ENCODE data around the gene CEBPA. TPM values are rescaled to one million over a fixed set of nuclear protein-coding genes. Genes with fewer than 3 reads are reported as not detected.

Gene CEBPA
- total and polyA plus RNA-seq, 2 experiments from 2014 or later, result 103 to 151 TPM

DNA sequence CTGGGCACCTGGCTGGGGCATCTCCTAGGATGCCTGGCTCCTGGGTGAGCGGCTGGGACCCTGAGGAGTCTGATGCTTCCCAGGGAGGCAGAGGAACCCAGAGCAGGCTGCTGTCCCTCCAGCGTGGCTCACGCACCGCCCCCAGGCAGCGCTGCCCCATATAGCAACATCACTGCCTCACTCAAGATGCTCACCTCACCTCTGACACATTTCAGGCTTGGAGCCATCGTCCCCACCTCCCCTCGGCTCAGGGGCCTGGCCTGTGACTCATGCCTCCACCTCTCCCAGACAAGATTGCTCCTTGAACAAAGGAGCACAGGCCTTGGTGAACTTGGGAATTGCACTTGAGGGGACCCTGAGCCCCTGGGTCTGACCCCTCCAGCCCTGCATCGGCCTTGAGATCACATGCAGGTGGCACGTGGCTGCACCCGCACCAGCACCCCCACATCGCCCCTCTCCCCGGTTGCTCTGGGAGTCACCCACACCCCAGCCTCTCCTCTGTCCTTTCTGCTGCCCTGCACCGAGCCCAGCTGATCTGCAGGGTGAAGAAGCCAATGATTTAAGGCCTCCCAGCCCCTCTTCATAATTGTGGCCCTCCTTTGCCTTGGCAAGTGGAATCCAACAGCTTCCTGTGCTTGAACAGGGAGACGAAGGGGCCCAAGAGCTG lies 11.2 kb downstream of the CEBPA start:
- H4K20me1 ChIP-seq (ENCODE audit: insufficient read depth, poor library complexity, severe bottlenecking), result no peaks in the 10 kb centered on the region
- H3K4me1 ChIP-seq (ENCODE audit: insufficient read depth), result peaks cover 46% of the 10 kb centered on the region
- WGBS (ENCODE audit: low lambda C conversion rate, missing lambda C conversion rate), result 66% methylated on average over 14 of the region's 14 CpGs
- H3K27ac ChIP-seq, result peak overlapping the region; percentile 93
- H3K27me3 ChIP-seq, result no peaks in the 10 kb centered on the region
- H3K79me2 ChIP-seq, result no peaks in the 10 kb centered on the region
- no peaks in the 10 kb centered on the region for H3K36me3 ChIP-seq (replicated peaks; ENCODE audit: insufficient read depth, low read depth)
- TF ChIP-seq, protein P1, sequence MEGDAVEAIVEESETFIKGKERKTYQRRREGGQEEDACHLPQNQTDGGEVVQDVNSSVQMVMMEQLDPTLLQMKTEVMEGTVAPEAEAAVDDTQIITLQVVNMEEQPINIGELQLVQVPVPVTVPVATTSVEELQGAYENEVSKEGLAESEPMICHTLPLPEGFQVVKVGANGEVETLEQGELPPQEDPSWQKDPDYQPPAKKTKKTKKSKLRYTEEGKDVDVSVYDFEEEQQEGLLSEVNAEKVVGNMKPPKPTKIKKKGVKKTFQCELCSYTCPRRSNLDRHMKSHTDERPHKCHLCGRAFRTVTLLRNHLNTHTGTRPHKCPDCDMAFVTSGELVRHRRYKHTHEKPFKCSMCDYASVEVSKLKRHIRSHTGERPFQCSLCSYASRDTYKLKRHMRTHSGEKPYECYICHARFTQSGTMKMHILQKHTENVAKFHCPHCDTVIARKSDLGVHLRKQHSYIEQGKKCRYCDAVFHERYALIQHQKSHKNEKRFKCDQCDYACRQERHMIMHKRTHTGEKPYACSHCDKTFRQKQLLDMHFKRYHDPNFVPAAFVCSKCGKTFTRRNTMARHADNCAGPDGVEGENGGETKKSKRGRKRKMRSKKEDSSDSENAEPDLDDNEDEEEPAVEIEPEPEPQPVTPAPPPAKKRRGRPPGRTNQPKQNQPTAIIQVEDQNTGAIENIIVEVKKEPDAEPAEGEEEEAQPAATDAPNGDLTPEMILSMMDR (IDR thresholded peaks at IDR 0.05; ENCODE audit: poor library complexity), result no peak
- TF ChIP-seq EZH2phosphoT487 (IDR thresholded peaks at IDR 0.05; ENCODE audit: low read depth, severe bottlenecking, unreplicated experiment), result no peak
- TF ChIP-seq EZH2 (IDR thresholded peaks at IDR 0.05; ENCODE audit: borderline replicate concordance), result no peak
- peak overlapping the region; percentile 45 for H3K4me2 ChIP-seq
- no peaks in the 10 kb centered on the region for H3K9me3 ChIP-seq (ENCODE audit: low read depth)
- H3K9me2 ChIP-seq (replicated peaks; ENCODE audit: insufficient read depth), result no peaks in the 10 kb centered on the region
- no peak overlapping the region for H2AFZ ChIP-seq
- peak; percentile 83 for DNase-seq (ENCODE audit: low spot score)
- no peak overlapping the region for H3K4me3 ChIP-seq

DNA sequence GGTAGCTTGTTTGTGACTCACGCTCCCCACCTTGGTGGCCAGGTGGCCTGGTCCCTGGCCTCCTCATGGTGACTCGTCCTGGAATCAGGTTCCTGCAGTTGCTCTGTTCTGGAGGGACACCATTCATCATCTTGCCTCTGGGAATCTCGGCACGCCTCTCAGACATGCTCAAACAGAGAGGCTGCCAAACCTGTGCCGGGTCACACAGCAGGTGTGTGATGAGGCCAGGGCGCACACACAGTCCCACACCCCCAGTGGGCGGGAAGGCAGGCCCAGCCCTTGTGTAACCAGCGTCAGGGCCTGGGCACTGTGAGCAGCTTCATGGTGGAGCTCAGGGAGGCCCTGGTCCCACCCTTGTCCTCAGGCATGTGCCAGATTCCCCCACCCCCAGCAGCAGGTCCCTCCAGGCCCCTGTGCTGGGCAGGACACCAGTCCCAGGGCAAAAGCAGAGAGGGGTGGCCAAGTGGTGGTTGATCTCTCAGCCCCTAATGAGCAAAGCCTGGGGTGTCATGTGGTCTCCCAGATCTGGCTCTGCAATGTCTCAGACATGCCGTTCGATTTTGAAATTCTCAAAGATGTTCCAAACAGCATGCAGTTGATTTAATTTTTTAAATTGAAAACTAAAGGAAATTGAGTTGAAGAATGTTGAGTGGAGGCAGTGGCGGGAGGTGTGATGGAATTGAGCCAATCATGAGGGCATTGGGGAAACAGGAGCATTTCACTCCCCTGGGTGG lies 12.1 kb downstream of the CEBPA start:
- Histone ChIP-seq H3K4me2 (no peak overlapping the region), H3K36me3 (replicated peaks; ENCODE audit: insufficient read depth, low read depth) (no peaks in the 10 kb centered on the region), H4K20me1 (ENCODE audit: insufficient read depth, poor library complexity, severe bottlenecking) (no peaks in the 10 kb centered on the region), H2AFZ (no peak overlapping the region), H3K9me2 (replicated peaks; ENCODE audit: insufficient read depth) (no peaks in the 10 kb centered on the region), H3K4me3 (no peak overlapping the region), H3K79me2 (no peaks in the 10 kb centered on the region), H3K27me3 (no peaks in the 10 kb centered on the region), H3K9me3 (ENCODE audit: low read depth) (no peaks in the 10 kb centered on the region), H3K27ac (peak overlapping the region; percentile 93), H3K4me1 (ENCODE audit: insufficient read depth) (peaks cover 54% of the 10 kb centered on the region)
- no peak for TF ChIP-seq EZH2phosphoT487 (IDR thresholded peaks at IDR 0.05; ENCODE audit: low read depth, severe bottlenecking, unreplicated experiment)
- no peak for TF ChIP-seq EZH2 (IDR thresholded peaks at IDR 0.05; ENCODE audit: borderline replicate concordance)
- TF ChIP-seq, protein P1 (IDR thresholded peaks at IDR 0.05; ENCODE audit: poor library complexity), result no peak
- no peak for DNase-seq (ENCODE audit: low spot score)
- WGBS (ENCODE audit: low lambda C conversion rate, missing lambda C conversion rate), result 90% methylated on average over 11 of the region's 11 CpGs

DNA sequence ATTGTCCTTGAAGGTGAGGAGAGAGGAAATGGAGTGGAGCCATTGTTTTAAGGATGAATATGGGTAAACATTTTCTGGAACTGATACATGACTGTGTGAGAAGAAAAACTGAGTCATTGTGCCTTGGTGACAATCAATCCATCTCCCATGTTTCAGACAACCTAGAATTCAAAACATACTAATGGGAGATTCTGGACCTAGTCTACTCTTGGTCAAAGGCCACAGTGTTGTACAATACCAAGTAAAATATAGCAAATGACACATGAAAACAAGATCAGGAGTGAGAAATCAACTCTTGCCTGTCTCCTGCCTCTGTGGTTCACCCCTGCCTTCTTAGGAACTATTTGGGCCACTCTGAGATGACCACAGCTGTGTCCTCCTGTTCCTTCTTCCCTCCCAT lies 13.1 kb downstream of the CEBPA start:
- H3K4me3 ChIP-seq, result no peak overlapping the region
- no peaks in the 10 kb centered on the region for H3K79me2 ChIP-seq
- no peaks in the 10 kb centered on the region for H3K27me3 ChIP-seq
- H3K9me3 ChIP-seq (ENCODE audit: low read depth), result no peaks in the 10 kb centered on the region
- no peaks in the 10 kb centered on the region for H3K9me2 ChIP-seq (replicated peaks; ENCODE audit: insufficient read depth)
- H3K27ac ChIP-seq, result peak overlapping the region; percentile 93
- H3K36me3 ChIP-seq (replicated peaks; ENCODE audit: insufficient read depth, low read depth), result no peaks in the 10 kb centered on the region
- H2AFZ ChIP-seq, result no peak overlapping the region
- H3K4me2 ChIP-seq, result no peak overlapping the region
- no peaks in the 10 kb centered on the region for H4K20me1 ChIP-seq (ENCODE audit: insufficient read depth, poor library complexity, severe bottlenecking)
- H3K4me1 ChIP-seq (ENCODE audit: insufficient read depth), result peaks cover 55% of the 10 kb centered on the region
- TF ChIP-seq, protein P1 (IDR thresholded peaks at IDR 0.05; ENCODE audit: poor library complexity), result no peak
- TF ChIP-seq EZH2 (IDR thresholded peaks at IDR 0.05; ENCODE audit: borderline replicate concordance) (no peak), EZH2phosphoT487 (IDR thresholded peaks at IDR 0.05; ENCODE audit: low read depth, severe bottlenecking, unreplicated experiment) (no peak)
- no peak for DNase-seq (ENCODE audit: low spot score)

Data from hepatocyte (in vitro differentiated cells).